ENCODE results near the gene MYLK. TPM values are rescaled to one million over a fixed set of nuclear protein-coding genes. Genes with fewer than 3 reads are reported as not detected.
A peak's percentile ranks its signal among the peaks of the same experiment; 100 is the strongest.

The MYLK gene
- total RNA-seq, 4 donors from 2014 or later: 10.7 to 320 (median 42.0) TPM

DNA sequence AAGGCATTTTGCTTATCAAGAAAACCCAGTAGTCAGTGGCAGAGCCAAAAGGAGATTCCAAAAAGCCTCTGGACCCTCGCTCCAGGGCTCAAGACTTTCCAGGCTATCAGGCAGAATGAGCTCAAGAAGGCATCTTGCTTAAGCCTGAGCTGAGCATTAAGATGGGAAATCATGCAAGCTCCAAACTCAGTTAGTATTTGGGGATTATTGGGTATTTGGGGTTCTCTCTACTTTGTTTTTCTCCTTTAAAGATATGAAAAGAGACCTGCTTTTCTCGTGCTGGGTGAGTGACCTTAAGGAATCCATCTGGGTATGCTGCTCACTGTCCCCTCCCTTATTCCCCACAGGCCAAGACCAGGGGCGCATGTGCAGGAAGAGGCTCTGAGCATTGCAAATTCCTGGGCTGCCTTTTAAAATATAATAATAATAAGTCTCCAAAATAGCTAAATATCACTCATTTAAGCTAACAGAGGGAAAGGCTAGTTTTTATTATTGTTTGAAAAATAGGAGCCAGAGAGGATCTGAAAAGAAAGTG is 223.9 kb downstream of the MYLK start:
- Histone ChIP-seq H3K9me3 (no peaks in the 10 kb centered on the region), H3K27ac (peak overlapping the region; percentile 28 to 84 (median 82)), H3K36me3 (no peaks in the 10 kb centered on the region), H3K4me1 (peaks cover 4 to 77% (median 43%) of the 10 kb centered on the region in 3 donors), H3K4me3 (no peak overlapping the region), H3K27me3 (no peaks in the 10 kb centered on the region)
- no peak for TF ChIP-seq POLR2A (IDR thresholded peaks at IDR 0.05)
- WGBS, 2 donors: 54 to 61% methylated on average over 3 of the region's 3 CpGs
- intact Hi-C loops (cut with DNase I): no loop called here
- DNase-seq: no peak

DNA sequence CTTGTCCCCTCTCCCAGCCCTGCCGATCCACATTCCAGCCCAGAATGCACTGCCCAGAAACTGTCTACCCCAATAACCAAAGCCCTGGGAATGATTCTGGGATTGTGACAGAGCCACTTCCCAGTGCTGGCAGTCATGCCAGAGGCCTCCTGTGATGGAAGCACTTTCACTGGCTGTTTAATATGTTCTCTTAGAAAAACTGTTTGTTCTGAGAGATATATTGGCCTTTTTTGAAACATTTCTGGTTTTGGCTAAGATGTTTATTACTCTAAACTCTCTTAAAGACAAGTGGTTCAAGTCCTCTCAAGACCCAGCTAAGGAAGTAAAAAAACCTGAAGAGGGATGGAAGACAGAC is 225.3 kb downstream of the MYLK start:
- WGBS, 2 donors: 20 to 56% methylated on average over 1 of the region's 1 CpG
- H3K27me3 ChIP-seq: no peaks in the 10 kb centered on the region
- H3K4me3 ChIP-seq: no peak overlapping the region
- DNase-seq: no peak
- peak overlapping the region; percentile 39 to 84 (median 82) for H3K27ac ChIP-seq
- TF ChIP-seq POLR2A (IDR thresholded peaks at IDR 0.05): no peak
- TF ChIP-seq, protein P1, sequence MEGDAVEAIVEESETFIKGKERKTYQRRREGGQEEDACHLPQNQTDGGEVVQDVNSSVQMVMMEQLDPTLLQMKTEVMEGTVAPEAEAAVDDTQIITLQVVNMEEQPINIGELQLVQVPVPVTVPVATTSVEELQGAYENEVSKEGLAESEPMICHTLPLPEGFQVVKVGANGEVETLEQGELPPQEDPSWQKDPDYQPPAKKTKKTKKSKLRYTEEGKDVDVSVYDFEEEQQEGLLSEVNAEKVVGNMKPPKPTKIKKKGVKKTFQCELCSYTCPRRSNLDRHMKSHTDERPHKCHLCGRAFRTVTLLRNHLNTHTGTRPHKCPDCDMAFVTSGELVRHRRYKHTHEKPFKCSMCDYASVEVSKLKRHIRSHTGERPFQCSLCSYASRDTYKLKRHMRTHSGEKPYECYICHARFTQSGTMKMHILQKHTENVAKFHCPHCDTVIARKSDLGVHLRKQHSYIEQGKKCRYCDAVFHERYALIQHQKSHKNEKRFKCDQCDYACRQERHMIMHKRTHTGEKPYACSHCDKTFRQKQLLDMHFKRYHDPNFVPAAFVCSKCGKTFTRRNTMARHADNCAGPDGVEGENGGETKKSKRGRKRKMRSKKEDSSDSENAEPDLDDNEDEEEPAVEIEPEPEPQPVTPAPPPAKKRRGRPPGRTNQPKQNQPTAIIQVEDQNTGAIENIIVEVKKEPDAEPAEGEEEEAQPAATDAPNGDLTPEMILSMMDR (IDR thresholded peaks at IDR 0.05): no peak
- H3K4me1 ChIP-seq: peaks cover 4 to 77% (median 43%) of the 10 kb centered on the region in 3 donors
- H3K36me3 ChIP-seq: no peaks in the 10 kb centered on the region
- intact Hi-C loops (cut with DNase I): no loop called here
- H3K9me3 ChIP-seq: no peaks in the 10 kb centered on the region

DNA sequence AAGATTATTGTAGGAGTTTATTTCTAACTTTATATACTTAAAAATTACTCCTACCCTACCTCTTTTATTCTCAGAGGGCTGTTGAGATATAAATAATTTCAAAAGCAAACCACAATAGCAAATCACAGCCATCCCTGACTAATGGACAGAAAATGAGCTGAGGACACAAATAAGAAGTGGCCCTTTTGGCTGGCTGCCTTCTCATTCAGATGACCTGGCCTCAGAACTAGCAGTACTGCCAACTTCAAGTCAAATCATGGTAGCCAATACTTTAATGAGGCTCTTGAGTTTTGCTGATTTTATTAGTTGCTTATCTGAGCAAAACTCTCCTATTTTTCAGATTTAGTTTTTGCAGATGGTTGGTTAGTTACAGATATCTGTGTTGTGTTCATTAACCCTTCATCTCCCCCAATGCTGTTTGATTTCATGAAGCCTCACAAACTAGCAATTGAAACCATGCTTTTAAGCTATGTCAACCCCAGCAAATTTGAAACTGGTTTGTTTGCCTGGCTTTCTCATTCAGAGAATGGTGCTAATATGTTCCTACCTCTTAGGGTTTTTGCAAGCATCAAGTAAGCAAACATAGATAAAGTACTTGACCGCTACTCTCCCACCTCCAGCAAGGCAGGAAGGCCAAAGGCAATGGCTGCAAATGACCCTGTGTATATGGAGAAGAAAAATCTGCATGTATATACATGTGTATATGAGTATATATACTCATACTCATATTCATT is 225.8 kb downstream of the MYLK start:
- H3K36me3 ChIP-seq: no peaks in the 10 kb centered on the region
- no peak for TF ChIP-seq POLR2A (IDR thresholded peaks at IDR 0.05)
- TF ChIP-seq, protein P1 (IDR thresholded peaks at IDR 0.05): no peak
- intact Hi-C loops (cut with DNase I): no loop called here
- H3K9me3 ChIP-seq: no peaks in the 10 kb centered on the region
- no peak overlapping the region for H3K4me3 ChIP-seq
- no peaks in the 10 kb centered on the region for H3K27me3 ChIP-seq
- no peak for DNase-seq
- WGBS, 2 donors: 80 to 83% methylated on average over 1 of the region's 1 CpG
- peaks cover 6 to 82% (median 47%) of the 10 kb centered on the region in 3 donors for H3K4me1 ChIP-seq
- H3K27ac ChIP-seq: peak overlapping the region; percentile 57 to 84 (median 82)

DNA sequence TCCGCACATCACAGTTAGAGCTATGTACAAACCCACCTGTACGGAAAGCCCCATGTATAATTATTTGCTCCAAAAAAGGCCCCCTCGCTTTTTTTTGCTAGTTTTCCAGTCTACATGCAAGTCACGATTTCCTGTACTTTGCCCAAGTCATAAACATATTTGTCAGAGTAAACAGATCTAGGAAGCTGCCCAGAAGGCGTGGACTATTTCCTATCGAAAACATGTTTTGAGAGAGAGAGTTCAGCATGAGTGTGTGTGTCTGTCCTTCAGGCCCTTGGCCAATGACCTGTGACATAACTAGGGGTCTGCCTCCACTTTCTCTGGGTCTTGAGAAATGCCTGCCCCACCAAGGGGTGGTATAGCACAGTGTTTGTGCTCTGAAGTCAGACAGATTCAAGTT is 226.6 kb downstream of the MYLK start:
- Histone ChIP-seq H3K27me3 (no peaks in the 10 kb centered on the region), H3K27ac (peak overlapping the region; percentile 57 to 84 (median 78)), H3K4me1 (peaks cover 10 to 89% (median 54%) of the 10 kb centered on the region in 3 donors), H3K4me3 (no peak overlapping the region), H3K9me3 (no peaks in the 10 kb centered on the region), H3K36me3 (no peaks in the 10 kb centered on the region)
- WGBS, 2 donors: 76 to 77% methylated on average over 6 of the region's 6 CpGs
- intact Hi-C loops (cut with DNase I): no loop called here
- no peak for DNase-seq
- TF ChIP-seq, protein P1 (IDR thresholded peaks at IDR 0.05): no peak
- TF ChIP-seq POLR2A (IDR thresholded peaks at IDR 0.05): no peak

DNA sequence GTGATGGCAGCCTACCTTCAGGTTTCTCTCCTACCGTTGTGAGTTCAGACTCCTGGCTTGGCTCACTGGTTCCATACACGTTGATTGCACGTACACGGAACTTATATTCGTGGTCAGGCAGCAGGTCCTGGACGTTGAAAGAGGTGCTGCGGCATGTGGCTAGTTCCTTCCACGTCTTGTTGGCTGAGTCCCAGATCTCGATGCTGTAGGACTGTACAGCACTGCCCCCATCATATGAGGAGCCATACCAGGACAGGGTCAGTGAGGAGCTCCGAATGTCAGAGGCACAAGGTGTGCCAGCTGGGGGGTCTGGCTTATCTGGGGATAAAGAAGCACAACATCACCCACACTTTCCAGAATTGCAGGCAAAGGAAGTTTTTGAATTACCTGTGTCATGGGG is 227.0 kb downstream of the MYLK start:
- Histone ChIP-seq H3K36me3 (no peaks in the 10 kb centered on the region), H3K4me3 (no peak overlapping the region), H3K9me3 (no peaks in the 10 kb centered on the region), H3K27me3 (no peaks in the 10 kb centered on the region), H3K27ac (peak overlapping the region; percentile 57 to 84 (median 78)), H3K4me1 (peaks cover 10 to 92% (median 56%) of the 10 kb centered on the region in 3 donors)
- intact Hi-C loops (cut with DNase I): no loop called here
- TF ChIP-seq, protein P1 (IDR thresholded peaks at IDR 0.05): no peak
- TF ChIP-seq POLR2A (IDR thresholded peaks at IDR 0.05): no peak
- no peak for DNase-seq
- WGBS, 2 donors: 81 to 89% methylated on average over 6 to 10 of the region's 10 CpGs
